ENCODE data around the gene OR8B3.
"Not testable (repeated sequence)": the region's sequence is repeated elsewhere in the genome, so short reads cannot be mapped to it uniquely, and the experiment has no call there.

OR8B3 gene

GRCh38 chr11:124403186-124403585, 4.4 kb upstream of the OR8B3 start:
- not testable (repeated sequence) for H3K27ac Mint-ChIP-seq; H3K4me1 Mint-ChIP-seq (ENCODE audit: low read depth); H3K9me3 Mint-ChIP-seq; H3K4me3 Mint-ChIP-seq; H3K27me3 Mint-ChIP-seq; DNase-seq; H3K36me3 Mint-ChIP-seq (ENCODE audit: low read depth)

GRCh38 chr11:124402326-124402922, 3.6 kb upstream of the OR8B3 start:
- H3K9me3 Mint-ChIP-seq = peaks cover 2% of the 10 kb centered on the region
- DNase-seq = no peak
- H3K4me3 Mint-ChIP-seq = no peak overlapping the region
- H3K27ac Mint-ChIP-seq = no peak overlapping the region
- H3K27me3 Mint-ChIP-seq = peaks cover 3% of the 10 kb centered on the region
- no peaks in the 10 kb centered on the region for H3K36me3 Mint-ChIP-seq (ENCODE audit: low read depth)
- H3K4me1 Mint-ChIP-seq (ENCODE audit: low read depth) = peaks cover 2% of the 10 kb centered on the region

- H3K4me3 Mint-ChIP-seq = not testable (repeated sequence)
Measured at GRCh38 chr11:124396847-124397246, 2.0 kb downstream of the OR8B3 start.

GRCh38 chr11:124394408-124394807, 4.4 kb downstream of the OR8B3 start:
- H3K36me3 Mint-ChIP-seq (ENCODE audit: low read depth) = no peaks in the 10 kb centered on the region
- no peaks in the 10 kb centered on the region for H3K9me3 Mint-ChIP-seq
- no peak for DNase-seq
- peaks cover 8% of the 10 kb centered on the region for H3K27me3 Mint-ChIP-seq
- no peak overlapping the region for H3K4me3 Mint-ChIP-seq
- no peak overlapping the region for H3K27ac Mint-ChIP-seq
- H3K4me1 Mint-ChIP-seq (ENCODE audit: low read depth) = no peaks in the 10 kb centered on the region

More at GRCh38 chr11:124396847-124397246, 2.0 kb downstream of the OR8B3 start:
- not testable (repeated sequence) for H3K9me3 Mint-ChIP-seq; H3K27me3 Mint-ChIP-seq; H3K4me1 Mint-ChIP-seq (ENCODE audit: low read depth); DNase-seq; H3K27ac Mint-ChIP-seq; H3K36me3 Mint-ChIP-seq (ENCODE audit: low read depth)

GRCh38 chr11:124384399-124384798, 14.4 kb downstream of the OR8B3 start, which contains the start of gene OR8B2:
Gene OR8B2 (minus strand): TSS chr11:124384499. CDS start chr11:124383343, 1,156 bp downstream.
- peaks cover 3% of the 10 kb centered on the region for H3K27me3 Mint-ChIP-seq
- H3K4me1 Mint-ChIP-seq (ENCODE audit: low read depth) = no peaks in the 10 kb centered on the region
- H3K27ac Mint-ChIP-seq = no peak within 1 kb of the TSS
- DNase-seq = no peak
- H3K4me3 Mint-ChIP-seq = no peak within 1 kb of the TSS
- no peaks in the 10 kb centered on the region for H3K36me3 Mint-ChIP-seq (ENCODE audit: low read depth)
- H3K9me3 Mint-ChIP-seq = peaks cover 3% of the 10 kb centered on the region

- not testable (repeated sequence) for H3K36me3 Mint-ChIP-seq (ENCODE audit: low read depth); DNase-seq; H3K9me3 Mint-ChIP-seq; H3K27me3 Mint-ChIP-seq; H3K4me3 Mint-ChIP-seq; H3K27ac Mint-ChIP-seq; H3K4me1 Mint-ChIP-seq (ENCODE audit: low read depth)
Measured at GRCh38 chr11:124382857-124383256, 16.0 kb downstream of the OR8B3 start.

- DNase-seq = no peak
- no peak overlapping the region for H3K4me3 Mint-ChIP-seq
- no peaks in the 10 kb centered on the region for H3K36me3 Mint-ChIP-seq (ENCODE audit: low read depth)
- H3K4me1 Mint-ChIP-seq (ENCODE audit: low read depth) = no peaks in the 10 kb centered on the region
- H3K9me3 Mint-ChIP-seq = no peaks in the 10 kb centered on the region
- H3K27me3 Mint-ChIP-seq = no peaks in the 10 kb centered on the region
- no peak overlapping the region for H3K27ac Mint-ChIP-seq
Measured at GRCh38 chr11:124380585-124380984, 18.2 kb downstream of the OR8B3 start.

- H3K27ac Mint-ChIP-seq = no peak overlapping the region
- H3K9me3 Mint-ChIP-seq = no peaks in the 10 kb centered on the region
- no peaks in the 10 kb centered on the region for H3K36me3 Mint-ChIP-seq (ENCODE audit: low read depth)
- DNase-seq = no peak
- H3K27me3 Mint-ChIP-seq = peaks cover 3% of the 10 kb centered on the region
- H3K4me3 Mint-ChIP-seq = no peak overlapping the region
- no peaks in the 10 kb centered on the region for H3K4me1 Mint-ChIP-seq (ENCODE audit: low read depth)
Measured at GRCh38 chr11:124376280-124376679, 22.5 kb downstream of the OR8B3 start.

- peaks cover 3% of the 10 kb centered on the region for H3K27me3 Mint-ChIP-seq
- no peak overlapping the region for H3K27ac Mint-ChIP-seq
- no peaks in the 10 kb centered on the region for H3K36me3 Mint-ChIP-seq (ENCODE audit: low read depth)
- peaks cover 4% of the 10 kb centered on the region for H3K9me3 Mint-ChIP-seq
- H3K4me1 Mint-ChIP-seq (ENCODE audit: low read depth) = no peaks in the 10 kb centered on the region
- H3K4me3 Mint-ChIP-seq = no peak overlapping the region
- no peak for DNase-seq
Measured at GRCh38 chr11:124359566-124359965, 39.3 kb downstream of the OR8B3 start.

- H3K27me3 Mint-ChIP-seq = peaks cover 2% of the 10 kb centered on the region
- H3K36me3 Mint-ChIP-seq (ENCODE audit: low read depth) = no peaks in the 10 kb centered on the region
- H3K4me3 Mint-ChIP-seq = no peak overlapping the region
- no peak for DNase-seq
- H3K4me1 Mint-ChIP-seq (ENCODE audit: low read depth) = no peaks in the 10 kb centered on the region
- no peaks in the 10 kb centered on the region for H3K9me3 Mint-ChIP-seq
- H3K27ac Mint-ChIP-seq = no peak overlapping the region
Measured at GRCh38 chr11:124346311-124346955, 52.4 kb downstream of the OR8B3 start.
